Activated CD4-positive, alpha-beta T cell treated with anti-CD3 and anti-CD28 coated beads, Interleukin-2, amount 10 ng/mL, durations not matched to agents 7 days and 5 days (primary cell): ENCODE data around the gene PCDH9. TPM values are rescaled to one million over a fixed set of nuclear protein-coding genes. Genes with fewer than 3 reads are reported as not detected.
"Not testable (repeated sequence)": the region's sequence is repeated elsewhere in the genome, so short reads cannot be mapped to it uniquely, and the experiment has no call there.

Experiments used
- CTCF ChIA-PET: fragments of 350-600 bp; sonication (Branson Sonifier 250); formaldehyde crosslinking; loops from one replicate; lab custom pipeline; 2021; ENCODE audit warnings: antibody characterized with exemption; lab: Charles Lee
- POLR2A ChIA-PET: fragments of 350-600 bp; sonication (Branson Sonifier 250); formaldehyde crosslinking; loops from one replicate; lab custom pipeline; 2021; ENCODE audit warnings: antibody characterized with exemption; lab: Charles Lee
- DNase-seq: peaks from one replicate; pipeline ENCODE4 v3.0.0-alpha.2; 2020
- H3K27ac Mint-ChIP-seq: one replicate; pipeline ENCODE4 v1.8.0; 2021; ENCODE audit warnings: mild to moderate bottlenecking, moderate library complexity, mixed read lengths
- H3K27me3 Mint-ChIP-seq: one replicate; pipeline ENCODE4 v1.8.0; 2021; ENCODE audit warnings: mixed read lengths
- H3K36me3 Mint-ChIP-seq: one replicate; pipeline ENCODE4 v1.8.0; 2021; ENCODE audit warnings: low read depth, mixed read lengths
- H3K4me1 Mint-ChIP-seq: one replicate; pipeline ENCODE4 v1.8.0; 2021; ENCODE audit warnings: mixed read lengths
- H3K4me3 Mint-ChIP-seq: one replicate; pipeline ENCODE4 v1.8.0; 2021; ENCODE audit warnings: mild to moderate bottlenecking, moderate library complexity, mixed read lengths
- H3K9me3 Mint-ChIP-seq: one replicate; pipeline ENCODE4 v1.8.0; 2021; ENCODE audit warnings: mixed read lengths
- total RNA-seq, 2 experiments: library from RNA; stranded (reverse); gene quantifications; one replicate each; pipeline ENCODE4 v1.2.3, GENCODE V29; 2021

Gene PCDH9
- total RNA-seq, 2 experiments from 2014 or later, result 0.25 to 0.30 TPM

GRCh38 chr13:66266348-66266747 is 963.8 kb downstream of the PCDH9 start:
- no peak for DNase-seq
- Mint-ChIP-seq H3K27me3 (no peaks in the 10 kb centered on the region), H3K4me1 (no peaks in the 10 kb centered on the region), H3K36me3 (no peaks in the 10 kb centered on the region), H3K9me3 (no peaks in the 10 kb centered on the region), H3K27ac (no peak overlapping the region), H3K4me3 (no peak overlapping the region)
- POLR2A ChIA-PET, result no interaction called here
- CTCF ChIA-PET, result no interaction called here

- POLR2A ChIA-PET, result no interaction called here
- CTCF ChIA-PET, result no interaction called here
- Mint-ChIP-seq H3K27me3 (no peaks in the 10 kb centered on the region), H3K36me3 (no peaks in the 10 kb centered on the region), H3K27ac (no peak overlapping the region), H3K4me1 (no peaks in the 10 kb centered on the region), H3K9me3 (no peaks in the 10 kb centered on the region), H3K4me3 (no peak overlapping the region)
- no peak for DNase-seq
Measured at GRCh38 chr13:66265371-66265770, 964.8 kb downstream of the PCDH9 start.

GRCh38 chr13:66264971-66265370 is 965.2 kb downstream of the PCDH9 start:
- Mint-ChIP-seq H3K4me1 (no peaks in the 10 kb centered on the region), H3K36me3 (no peaks in the 10 kb centered on the region), H3K27ac (no peak overlapping the region), H3K4me3 (no peak overlapping the region), H3K9me3 (no peaks in the 10 kb centered on the region), H3K27me3 (no peaks in the 10 kb centered on the region)
- CTCF ChIA-PET, result no interaction called here
- no peak for DNase-seq
- POLR2A ChIA-PET, result no interaction called here

GRCh38 chr13:66262330-66262729 is 967.8 kb downstream of the PCDH9 start:
- Mint-ChIP-seq H3K9me3 (no peaks in the 10 kb centered on the region), H3K36me3 (no peaks in the 10 kb centered on the region), H3K27ac (no peak overlapping the region), H3K4me3 (no peak overlapping the region), H3K4me1 (no peaks in the 10 kb centered on the region), H3K27me3 (no peaks in the 10 kb centered on the region)
- no peak for DNase-seq
- ChIA-PET CTCF (no interaction called here), POLR2A (no interaction called here)

GRCh38 chr13:66259426-66259825 is 970.7 kb downstream of the PCDH9 start:
- H3K9me3 Mint-ChIP-seq, H3K4me1 Mint-ChIP-seq, CTCF ChIA-PET, H3K27ac Mint-ChIP-seq, H3K4me3 Mint-ChIP-seq, POLR2A ChIA-PET, H3K36me3 Mint-ChIP-seq, DNase-seq, H3K27me3 Mint-ChIP-seq: not testable (repeated sequence)
